NCI-H1048 (cell line): ENCODE measurements around the gene IGF1R.

Experiments used
- DNase-seq: peaks from one replicate; lab custom pipeline; 2025; lab: John Stamatoyannopoulos, UW

Gene IGF1R

GRCh38 chr15:98705070-98705469, 56.7 kb downstream of the IGF1R start:
- DNase-seq = no peak

- no peak for DNase-seq
These were observed 58.0 kb downstream of the IGF1R start for GRCh38 chr15:98706387-98706786.

- no peak for DNase-seq
These were observed 58.6 kb downstream of the IGF1R start for GRCh38 chr15:98706986-98707385.

GRCh38 chr15:98708037-98708590, 59.8 kb downstream of the IGF1R start:
- DNase-seq = no peak

GRCh38 chr15:98711810-98712209, 63.5 kb downstream of the IGF1R start:
- DNase-seq = no peak

- DNase-seq = no peak
These were observed 64.7 kb downstream of the IGF1R start for GRCh38 chr15:98712845-98713584.

- DNase-seq = no peak
These were observed 65.3 kb downstream of the IGF1R start for GRCh38 chr15:98713585-98714001.

GRCh38 chr15:98714922-98715321, 66.6 kb downstream of the IGF1R start:
- no peak for DNase-seq

- DNase-seq = no peak
These were observed 67.1 kb downstream of the IGF1R start for GRCh38 chr15:98715401-98715800.

- no peak for DNase-seq
These were observed 67.6 kb downstream of the IGF1R start for GRCh38 chr15:98715890-98716443.

- no peak for DNase-seq
These were observed 69.0 kb downstream of the IGF1R start for GRCh38 chr15:98717371-98717770.

- no peak for DNase-seq
These were observed 69.6 kb downstream of the IGF1R start for GRCh38 chr15:98717942-98718341.

GRCh38 chr15:98718426-98719136, 70.2 kb downstream of the IGF1R start:
- DNase-seq = no peak

- no peak for DNase-seq
These were observed 70.9 kb downstream of the IGF1R start for GRCh38 chr15:98719137-98719740.

- no peak for DNase-seq
These were observed 71.7 kb downstream of the IGF1R start for GRCh38 chr15:98720031-98720430.

- no peak for DNase-seq
These were observed 72.5 kb downstream of the IGF1R start for GRCh38 chr15:98720577-98721565.

GRCh38 chr15:98722209-98722608, 73.9 kb downstream of the IGF1R start:
- no peak for DNase-seq

- DNase-seq = no peak
These were observed 74.3 kb downstream of the IGF1R start for GRCh38 chr15:98722645-98723044.

GRCh38 chr15:98723195-98723594, 74.9 kb downstream of the IGF1R start:
- no peak for DNase-seq

GRCh38 chr15:98724048-98724447, 75.7 kb downstream of the IGF1R start:
- DNase-seq = no peak

- no peak for DNase-seq
These were observed 76.2 kb downstream of the IGF1R start for GRCh38 chr15:98724494-98724893.
